ENCODE measurements around the gene ZNF195.
A peak's percentile ranks its signal among the peaks of the same experiment; 100 is the strongest.
"Not testable (repeated sequence)": the region's sequence is repeated elsewhere in the genome, so short reads cannot be mapped to it uniquely, and the experiment has no call there.

Gene ZNF195

GRCh38 chr11:3378426-3379423, at the start of gene ZNF195:
ZNF195 (minus strand) TSS chr11:3379146; CDS start chr11:3379040, 106 bp downstream.
- peak; percentile 97 for DNase-seq

- DNase-seq, result not testable (repeated sequence)
Measured at GRCh38 chr11:3428076-3428475, 49.1 kb upstream of the ZNF195 start.

- DNase-seq, result not testable (repeated sequence)
Measured at GRCh38 chr11:3426541-3426940, 47.6 kb upstream of the ZNF195 start.

- DNase-seq, result not testable (repeated sequence)
Measured at GRCh38 chr11:3423928-3424327, 45.0 kb upstream of the ZNF195 start.

- DNase-seq, result not testable (repeated sequence)
Measured at GRCh38 chr11:3423138-3423731, 44.3 kb upstream of the ZNF195 start.

- peak; percentile 97 for DNase-seq
Measured at GRCh38 chr11:3422380-3423137, 43.6 kb upstream of the ZNF195 start.

GRCh38 chr11:3421608-3422379, 42.8 kb upstream of the ZNF195 start:
- not testable (repeated sequence) for DNase-seq

- DNase-seq, result not testable (repeated sequence)
Measured at GRCh38 chr11:3420281-3421042, 41.5 kb upstream of the ZNF195 start.

GRCh38 chr11:3419496-3419895, 40.5 kb upstream of the ZNF195 start:
- DNase-seq, result not testable (repeated sequence)

- peak; percentile 36 for DNase-seq
Measured at GRCh38 chr11:3417047-3417446, 38.1 kb upstream of the ZNF195 start.

GRCh38 chr11:3415301-3415700, 36.4 kb upstream of the ZNF195 start:
- DNase-seq, result not testable (repeated sequence)

- not testable (repeated sequence) for DNase-seq
Measured at GRCh38 chr11:3413666-3414065, 34.7 kb upstream of the ZNF195 start.

- DNase-seq, result no peak
Measured at GRCh38 chr11:3412837-3413236, 33.9 kb upstream of the ZNF195 start.

- peak; percentile 54 for DNase-seq
Measured at GRCh38 chr11:3408722-3409121, 29.8 kb upstream of the ZNF195 start.

GRCh38 chr11:3408058-3408605, 29.2 kb upstream of the ZNF195 start:
- not testable (repeated sequence) for DNase-seq

GRCh38 chr11:3406937-3407336, 28.0 kb upstream of the ZNF195 start:
- DNase-seq, result not testable (repeated sequence)

GRCh38 chr11:3406223-3406875, 27.4 kb upstream of the ZNF195 start:
- not testable (repeated sequence) for DNase-seq

- not testable (repeated sequence) for DNase-seq
Measured at GRCh38 chr11:3404076-3404925, 25.4 kb upstream of the ZNF195 start.

- not testable (repeated sequence) for DNase-seq
Measured at GRCh38 chr11:3402861-3403250, 23.9 kb upstream of the ZNF195 start.
